Peyer's patch (tissue), 4 donors: ENCODE data around the gene GLI2. TPM values are rescaled to one million over a fixed set of nuclear protein-coding genes. Genes with fewer than 3 reads are reported as not detected.

ENCODE experiments used
- DNase-seq, 3 donors: peaks; one replicate each; pipeline ENCODE4 v3.0.0-alpha.2; 2017 to 2019
- H3K27ac ChIP-seq, 4 donors: fragments of 200-600 bp; sonication (generic); one replicate each; pipeline ENCODE4 v1.5.1; 2016 to 2019
- H3K27me3 ChIP-seq, 2 donors: fragments of 200-600 bp; sonication (generic); one replicate each; pipeline ENCODE4 v1.5.1; 2019
- H3K36me3 ChIP-seq, 3 donors: fragments of 200-600 bp; sonication (generic); one replicate each; pipeline ENCODE4 v1.5.1; 2016 to 2019
- H3K4me1 ChIP-seq, 4 donors: fragments of 200-600 bp; sonication (generic); one replicate each; pipeline ENCODE4 v1.5.1; 2016 to 2019
- H3K4me3 ChIP-seq, 4 donors: fragments of 200-600 bp; sonication (generic); 1 replicate in 3 of 4; 2 replicates in 1 of 4; pipeline ENCODE4 v1.5.1; 2016 to 2019; ENCODE audit warnings: mild to moderate bottlenecking in 1 of 4
- H3K9me3 ChIP-seq, 4 donors: fragments of 200-600 bp; sonication (generic); one replicate each; pipeline ENCODE4 v1.5.1; 2016 to 2019; ENCODE audit warnings: mild to moderate bottlenecking in 1 of 4
- CTCF ChIP-seq, 6 experiments: fragments of 450-650 bp in 4 of 6; fragments of 200-600 bp in 2 of 6; sonication (generic) in 1 of 6; IDR thresholded peaks; one replicate each; pipeline ENCODE4 v1.5.1; 2017 to 2019; ENCODE audit warnings: antibody characterized with exemption in 6 of 6, mild to moderate bottlenecking in 3 of 6, moderate library complexity in 1 of 6
- POLR2A ChIP-seq, 2 donors: fragments of 450-650 bp; IDR thresholded peaks; one replicate each; pipeline ENCODE4 v1.5.1; 2017; ENCODE audit warnings: antibody characterized with exemption in 2 of 2, mild to moderate bottlenecking in 2 of 2, moderate library complexity in 2 of 2
- total RNA-seq, 4 donors: library from RNA; depleted of rRNA; stranded (reverse); fragments of >200 nt; gene quantifications; one replicate each; pipeline ENCODE4 v1.1.0, GENCODE V29; 2016

Gene GLI2
- total RNA-seq, 4 donors from 2014 or later, result 0.18 to 5.8 (median 0.94) TPM

DNA sequence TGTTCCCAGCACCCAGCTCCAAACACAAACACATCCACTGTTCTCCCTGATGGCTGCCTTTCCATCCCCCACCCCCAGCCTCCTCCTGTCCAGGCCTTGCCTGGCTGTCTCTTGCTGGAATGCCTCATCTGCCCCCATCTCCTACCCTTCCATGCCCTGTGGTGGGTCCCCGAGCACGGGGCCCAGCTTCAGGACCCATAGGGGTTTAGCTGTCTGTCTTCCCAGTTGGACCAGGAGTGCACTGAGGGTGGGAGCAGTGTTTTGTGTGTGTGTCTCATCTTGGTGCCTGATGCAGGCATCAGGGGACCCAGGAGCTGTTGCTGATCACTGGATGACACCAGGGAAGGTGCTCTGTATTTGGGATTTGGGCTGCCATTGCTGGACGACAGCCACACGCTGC is 34.5 kb downstream of the GLI2 start:
- Histone ChIP-seq H3K4me3 (no peak overlapping the region), H3K27me3 (no peaks in the 10 kb centered on the region), H3K9me3 (no peaks in the 10 kb centered on the region), H3K27ac (no peak overlapping the region), H3K4me1 (peaks cover 0 to 8% (median 0%) of the 10 kb centered on the region in 4 donors), H3K36me3 (no peaks in the 10 kb centered on the region)
- DNase-seq, result peak in 1 of 3 donors; percentile 32
- TF ChIP-seq POLR2A (IDR thresholded peaks at IDR 0.05), result no peak
- TF ChIP-seq CTCF (IDR thresholded peaks at IDR 0.05), result no peak

DNA sequence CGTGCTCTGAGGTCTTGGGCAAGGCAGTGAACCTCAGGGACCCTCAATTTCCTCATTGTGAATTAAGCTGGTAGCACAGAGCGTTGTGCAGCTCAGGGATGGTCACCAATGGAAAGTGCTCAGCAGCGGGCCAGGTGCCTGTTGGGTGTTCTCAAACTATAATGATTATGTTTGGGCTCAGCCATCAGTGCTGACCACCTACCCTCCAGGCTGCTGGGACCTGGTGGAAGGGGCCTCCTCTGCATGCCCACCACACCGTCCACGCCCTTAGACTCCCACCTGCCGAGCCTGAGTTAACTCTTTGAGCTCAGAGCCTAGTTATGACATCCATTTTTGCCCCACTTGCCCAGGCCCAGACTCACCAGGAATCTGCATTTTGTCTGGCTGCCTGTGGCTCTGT is 35.0 kb downstream of the GLI2 start:
- no peaks in the 10 kb centered on the region for H3K9me3 ChIP-seq
- no peak for TF ChIP-seq CTCF (IDR thresholded peaks at IDR 0.05)
- TF ChIP-seq POLR2A (IDR thresholded peaks at IDR 0.05), result no peak
- H3K27ac ChIP-seq, result peak overlapping the region in 2 of 4 donors; percentile 56 to 60
- DNase-seq, result peak in 1 of 3 donors; percentile 15
- no peak overlapping the region for H3K4me3 ChIP-seq
- no peaks in the 10 kb centered on the region for H3K27me3 ChIP-seq
- peaks cover 0 to 4% (median 0%) of the 10 kb centered on the region in 4 donors for H3K4me1 ChIP-seq
- H3K36me3 ChIP-seq, result no peaks in the 10 kb centered on the region

DNA sequence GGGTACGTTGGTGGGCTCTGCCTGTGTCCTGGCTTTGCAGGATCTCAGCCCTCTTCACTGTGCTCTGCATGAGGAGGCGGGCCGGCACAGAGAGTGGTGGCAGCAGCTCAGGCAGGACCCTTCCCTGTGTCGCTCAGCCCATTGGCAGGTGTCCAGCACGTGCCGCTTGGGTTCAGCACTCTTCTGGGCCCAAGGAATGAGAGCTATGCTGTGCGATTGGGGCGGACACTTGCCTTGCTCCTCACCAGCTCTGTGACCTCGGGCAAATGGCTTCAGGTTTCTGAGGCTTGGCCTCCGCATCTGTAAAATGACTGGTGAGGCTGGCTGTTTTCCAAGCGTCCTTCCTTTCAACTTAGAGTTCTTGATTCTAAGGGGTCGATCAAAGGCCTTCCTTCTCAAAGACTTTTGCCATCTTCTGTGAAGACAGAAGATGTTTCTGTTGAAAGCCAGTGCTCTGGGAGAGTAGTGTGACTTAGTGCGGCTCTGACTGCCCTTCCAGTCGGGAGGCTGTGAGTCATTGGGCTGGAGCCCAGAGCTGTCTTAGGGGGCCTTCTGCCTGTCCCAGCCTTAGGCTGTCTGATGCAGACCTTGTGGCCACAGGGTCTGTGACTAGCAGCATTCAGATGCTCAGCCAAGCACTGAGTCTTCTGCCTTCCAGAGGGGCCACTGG is 35.6 kb downstream of the GLI2 start:
- no peaks in the 10 kb centered on the region for H3K4me1 ChIP-seq
- DNase-seq, result peak in 1 of 3 donors; percentile 49
- H3K4me3 ChIP-seq, result no peak overlapping the region
- TF ChIP-seq CTCF (IDR thresholded peaks at IDR 0.05) (no peak), POLR2A (IDR thresholded peaks at IDR 0.05) (no peak)
- H3K27me3 ChIP-seq, result no peaks in the 10 kb centered on the region
- H3K27ac ChIP-seq, result peak overlapping the region in 2 of 4 donors; percentile 56 to 60
- H3K36me3 ChIP-seq, result no peaks in the 10 kb centered on the region
- no peaks in the 10 kb centered on the region for H3K9me3 ChIP-seq

DNA sequence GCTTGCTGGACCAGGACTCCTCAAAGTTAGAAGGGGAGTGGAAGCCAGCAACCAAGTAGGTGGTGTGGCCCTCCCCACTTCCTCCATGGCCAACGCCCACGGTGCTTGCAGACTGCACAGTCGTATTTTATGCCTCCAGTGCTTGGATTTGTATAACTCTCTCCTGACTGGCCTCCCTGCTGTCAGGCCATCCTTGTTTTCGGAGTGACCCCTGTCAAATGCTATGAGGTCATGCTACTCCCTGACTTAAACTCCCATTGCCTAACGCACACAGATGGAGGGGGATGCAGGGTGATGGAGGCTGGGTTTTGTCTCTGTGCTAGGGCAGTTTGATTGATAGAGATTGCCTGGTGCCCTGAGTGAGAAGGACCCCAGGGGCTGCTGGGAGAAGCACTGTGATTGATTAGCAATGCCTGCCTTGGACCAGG is 36.1 kb downstream of the GLI2 start:
- no peaks in the 10 kb centered on the region for H3K9me3 ChIP-seq

DNA sequence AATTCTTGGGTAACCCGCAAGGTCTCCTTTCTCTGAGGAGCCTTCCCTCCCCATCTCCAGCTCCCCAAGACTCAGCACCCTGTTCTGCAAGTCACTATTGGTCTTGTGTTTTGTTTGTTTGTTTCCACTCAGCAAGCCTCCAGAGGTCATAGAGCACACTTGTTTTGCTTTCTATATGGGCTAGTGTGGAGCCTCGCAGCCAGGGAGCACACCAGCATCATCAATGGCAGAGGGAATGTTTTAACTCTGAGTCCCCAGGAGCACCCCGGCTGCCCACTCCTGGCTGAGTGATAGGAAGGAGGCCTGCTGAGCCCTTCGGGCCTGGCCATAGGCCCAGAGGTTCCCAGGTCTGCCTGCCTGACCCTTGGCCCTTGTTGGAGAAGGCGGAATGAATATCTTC is 36.6 kb downstream of the GLI2 start:
- Histone ChIP-seq H3K4me1 (no peaks in the 10 kb centered on the region), H3K36me3 (no peaks in the 10 kb centered on the region), H3K4me3 (no peak overlapping the region), H3K9me3 (no peaks in the 10 kb centered on the region), H3K27ac (peak overlapping the region in 2 of 4 donors; percentile 56 to 60), H3K27me3 (no peaks in the 10 kb centered on the region)
- TF ChIP-seq CTCF (IDR thresholded peaks at IDR 0.05) (no peak), POLR2A (IDR thresholded peaks at IDR 0.05) (no peak)
- DNase-seq, result peak in 1 of 3 donors; percentile 28

More for the DNA sequence above, 36.1 kb downstream of the GLI2 start:
- Histone ChIP-seq H3K4me1 (no peaks in the 10 kb centered on the region), H3K36me3 (no peaks in the 10 kb centered on the region), H3K27me3 (no peaks in the 10 kb centered on the region), H3K27ac (peak overlapping the region in 2 of 4 donors; percentile 56 to 60), H3K4me3 (no peak overlapping the region)
- TF ChIP-seq CTCF (IDR thresholded peaks at IDR 0.05), result no peak
- no peak for TF ChIP-seq POLR2A (IDR thresholded peaks at IDR 0.05)
- DNase-seq, result no peak
